Measurements from ENCODE around the gene NRBF2. TPM values are rescaled to one million over a fixed set of nuclear protein-coding genes. Genes with fewer than 3 reads are reported as not detected.

The NRBF2 gene
- total RNA-seq, 1 experiment from 2014 or later = 26.4 TPM

DNA sequence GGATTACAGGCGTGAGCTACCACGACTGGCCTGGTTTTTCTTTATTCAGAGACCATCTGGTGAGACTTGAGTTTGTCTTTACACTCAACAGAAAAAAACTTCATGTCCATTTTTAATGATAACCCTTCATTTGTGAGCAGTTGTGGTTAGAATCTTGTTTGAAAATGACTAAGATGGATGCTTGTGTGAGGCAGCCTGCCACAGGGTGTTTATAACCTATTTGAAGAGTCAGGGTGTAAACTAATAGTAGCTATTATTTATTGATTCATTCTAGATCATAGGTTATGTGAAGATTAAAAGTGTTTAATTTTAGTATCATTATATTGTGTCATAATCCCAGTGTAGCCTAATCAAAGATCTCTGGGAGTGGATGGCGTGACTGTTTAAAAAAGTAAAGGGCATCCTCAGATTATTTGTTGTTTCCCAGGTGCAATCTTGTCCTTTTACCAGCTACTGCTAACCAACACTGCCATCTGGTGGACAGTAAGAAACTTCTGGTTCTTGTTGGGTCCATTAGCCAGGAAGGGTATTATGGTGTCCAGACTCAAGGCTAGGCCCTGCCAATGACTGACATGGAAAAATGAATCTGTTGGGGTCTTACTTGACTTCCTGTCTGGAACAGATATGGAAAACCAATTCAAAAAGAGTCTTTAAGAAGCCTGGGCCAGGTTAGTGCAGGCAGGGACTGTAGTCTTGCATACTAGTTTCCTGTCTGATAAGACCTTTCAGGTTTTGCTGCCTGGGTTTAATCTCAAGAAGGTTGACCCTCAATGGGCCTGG, 24.9 kb downstream of the NRBF2 start:
- peak; percentile 75 for DNase-seq (ENCODE audit: low spot score)

DNA sequence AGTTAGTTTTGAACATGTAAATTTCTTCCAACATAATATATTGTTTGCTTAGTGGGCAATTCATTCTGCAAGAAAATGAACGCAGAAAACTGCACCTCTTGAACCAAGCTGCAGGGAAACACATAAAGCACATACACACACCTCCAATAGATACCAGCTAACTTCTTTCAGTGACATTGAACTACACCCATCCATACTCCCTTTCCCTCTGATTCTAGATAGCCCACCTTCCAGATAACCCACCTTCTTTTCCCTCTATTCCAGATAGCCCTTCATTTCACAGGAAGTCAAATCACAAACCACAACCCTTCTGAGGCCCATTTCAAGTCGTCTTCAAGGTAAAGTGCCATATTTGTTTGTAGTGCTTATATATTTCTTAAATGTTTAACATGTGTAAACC, 28.5 kb downstream of the NRBF2 start:
- no peak for DNase-seq (ENCODE audit: low spot score)

- DNase-seq (ENCODE audit: low spot score) = no peak
These were observed 31.1 kb downstream of the NRBF2 start for GRCh38 chr10:63164166-63164623.

DNA sequence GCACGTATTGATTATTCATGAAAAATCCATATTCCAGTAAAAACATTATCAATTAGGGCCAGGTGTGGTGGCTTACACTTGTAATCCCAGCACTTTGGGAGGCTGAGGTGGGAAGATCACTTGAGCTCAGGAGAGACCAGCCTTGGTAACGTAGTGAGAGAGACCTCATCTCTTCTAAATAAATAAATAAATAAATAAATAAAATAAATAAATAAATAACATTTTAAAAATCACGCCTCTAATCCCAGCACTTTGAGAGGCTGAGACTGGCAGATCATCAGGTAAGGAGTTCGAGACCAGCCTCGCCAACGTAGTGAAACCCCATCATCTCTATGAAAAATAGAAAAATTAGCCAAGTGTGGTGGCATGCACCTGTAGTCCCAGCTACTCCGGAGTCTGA, 32.1 kb downstream of the NRBF2 start:
- no peak for DNase-seq (ENCODE audit: low spot score)

DNA sequence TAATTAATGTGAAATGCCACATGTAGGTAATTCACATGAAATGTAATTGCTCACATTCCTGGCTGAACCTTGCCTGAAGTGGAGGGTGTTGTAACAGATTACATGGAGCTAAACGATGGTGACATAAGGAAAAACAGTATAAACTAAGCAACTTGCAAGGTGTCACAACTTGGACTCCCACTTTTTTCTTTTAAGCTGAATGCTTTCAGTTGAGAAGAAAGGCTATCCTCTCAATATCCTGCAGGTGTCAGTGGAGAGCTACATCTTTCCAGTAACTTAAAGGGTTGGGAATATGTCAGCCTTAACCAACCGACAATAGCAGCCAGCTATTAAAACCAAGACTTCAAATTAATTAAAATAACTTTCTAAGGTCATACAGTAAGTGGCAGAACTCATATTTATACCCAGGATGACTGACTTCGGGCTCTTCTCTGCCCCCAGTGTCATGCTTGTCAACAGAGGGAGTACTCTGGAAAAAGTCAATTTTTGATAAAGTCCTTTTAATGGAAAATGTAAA, 33.7 kb downstream of the NRBF2 start:
- peak; percentile 74 for DNase-seq (ENCODE audit: low spot score)

- no peak for DNase-seq (ENCODE audit: low spot score)
These were observed 35.8 kb downstream of the NRBF2 start for GRCh38 chr10:63168821-63169462.

DNA sequence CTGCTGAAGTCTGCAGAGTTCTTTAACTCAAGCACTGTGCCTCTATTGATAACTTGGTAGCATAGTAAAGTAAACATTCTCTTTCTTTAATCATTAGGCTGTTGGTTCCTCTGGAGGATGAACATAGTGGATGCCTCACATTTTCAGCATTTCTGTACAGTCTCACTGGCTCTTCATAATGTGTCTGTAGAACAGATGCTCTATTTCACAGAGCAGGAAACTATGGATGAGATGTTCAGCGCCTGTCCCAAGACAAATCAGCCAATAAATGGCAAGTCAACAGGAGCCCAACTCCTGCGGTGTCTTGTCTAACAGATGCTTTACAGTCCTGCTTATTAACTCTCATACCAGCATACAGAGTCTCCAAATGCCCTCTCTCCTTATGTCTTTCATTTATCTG, 36.5 kb downstream of the NRBF2 start:
- no peak for DNase-seq (ENCODE audit: low spot score)

DNA sequence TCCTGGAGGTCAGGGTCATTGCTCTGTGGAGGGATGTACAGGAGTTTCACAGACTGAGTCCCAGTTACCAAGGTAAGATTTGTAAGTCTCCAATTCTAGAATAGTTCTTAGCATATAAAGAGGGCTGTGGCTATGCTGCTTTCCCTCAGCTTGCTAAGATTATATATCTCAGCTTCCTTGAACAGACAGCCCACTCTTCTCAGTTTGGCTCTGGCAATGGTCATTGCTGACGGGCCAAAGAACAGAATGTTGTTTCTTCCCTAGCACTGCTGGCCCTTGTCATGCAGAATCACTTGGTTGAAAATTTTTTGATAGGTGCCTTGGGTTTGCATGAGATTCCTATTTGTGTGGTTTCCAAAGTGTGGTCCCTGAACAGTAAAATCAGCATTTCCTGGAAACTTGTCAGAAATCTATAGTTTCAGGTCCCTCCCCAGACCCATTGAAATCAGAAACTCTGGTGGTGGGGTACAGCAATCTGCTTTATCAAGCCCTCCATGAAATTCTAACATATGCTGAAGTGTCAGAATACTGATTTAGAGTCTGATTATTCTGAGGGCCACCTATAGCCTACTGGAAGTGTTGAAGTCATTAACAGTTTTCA, 38.2 kb downstream of the NRBF2 start:
- DNase-seq (ENCODE audit: low spot score) = no peak

- no peak for DNase-seq (ENCODE audit: low spot score)
These were observed 38.8 kb downstream of the NRBF2 start for GRCh38 chr10:63171926-63172325.

DNA sequence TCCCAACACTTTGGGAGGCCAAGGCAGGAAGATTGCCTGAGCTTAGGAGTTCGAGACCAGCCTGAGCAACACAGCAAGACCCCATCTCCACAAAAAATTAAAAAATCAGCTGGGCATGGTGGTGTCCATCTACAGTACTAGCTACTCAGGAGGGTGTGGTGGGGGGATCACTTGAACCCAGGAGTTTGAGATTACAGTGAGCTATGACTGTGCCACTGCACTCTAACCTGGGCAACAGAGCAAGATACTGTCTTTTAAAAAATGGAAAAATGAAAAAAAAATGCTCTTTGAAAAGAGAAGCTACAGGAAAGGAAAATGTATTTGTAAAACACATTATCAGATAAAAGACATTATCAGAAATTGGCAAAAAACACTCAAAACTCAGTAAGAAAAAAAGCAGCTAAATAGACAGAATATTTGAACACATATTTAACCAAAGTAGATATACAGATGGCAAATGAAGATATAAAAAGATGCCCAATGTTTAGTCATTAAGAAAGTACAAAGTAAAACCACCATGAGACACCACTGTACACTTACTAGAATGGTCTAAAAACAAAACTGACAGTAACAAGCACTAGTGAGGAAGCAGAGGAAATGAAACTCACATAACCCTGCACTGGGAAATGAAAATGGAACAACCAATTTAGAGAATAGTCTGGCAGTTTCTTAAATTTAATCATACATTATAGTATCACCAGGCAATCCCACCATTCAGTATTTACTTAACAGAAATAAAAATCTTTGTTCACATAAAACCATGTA, 40.5 kb downstream of the NRBF2 start:
- DNase-seq (ENCODE audit: low spot score) = no peak

DNA sequence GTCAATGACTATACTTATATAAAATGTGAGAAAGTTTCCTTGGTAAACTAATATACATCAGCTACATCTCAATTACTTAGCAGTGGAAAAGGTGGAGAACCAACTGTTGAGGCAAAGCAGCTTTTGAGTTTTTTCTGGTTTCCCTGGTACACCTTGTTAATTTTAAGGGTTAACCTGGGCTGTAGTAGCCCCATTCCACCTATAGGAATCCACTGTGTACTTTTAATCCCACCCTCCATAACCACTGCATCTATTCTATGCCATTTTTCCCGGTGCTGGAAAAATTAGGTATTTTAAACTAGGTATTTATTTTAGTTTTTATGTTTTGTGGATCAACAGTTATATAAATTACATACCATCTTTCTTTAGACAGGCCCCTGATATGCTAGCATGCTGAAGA, 42.4 kb downstream of the NRBF2 start:
- no peak for DNase-seq (ENCODE audit: low spot score)

DNA sequence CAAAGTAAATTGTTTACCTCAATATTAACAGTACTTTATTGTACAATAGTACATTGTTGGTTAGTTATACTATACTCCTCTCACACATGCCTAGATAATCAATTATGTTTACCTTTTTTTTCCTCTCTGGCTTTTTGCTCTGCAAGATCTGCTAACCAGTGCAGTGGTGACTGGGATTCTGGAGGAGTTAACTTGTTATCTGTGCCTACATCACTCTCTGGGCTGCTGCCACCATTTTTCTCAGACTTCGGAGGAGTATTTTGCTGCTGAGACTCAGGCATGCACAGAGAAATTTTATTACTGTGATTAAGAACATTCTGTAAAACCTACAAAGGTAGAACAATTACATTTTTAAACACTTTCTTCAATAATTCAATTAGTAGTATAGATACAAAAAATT, 59.7 kb downstream of the NRBF2 start:
- DNase-seq (ENCODE audit: low spot score) = no peak

DNA sequence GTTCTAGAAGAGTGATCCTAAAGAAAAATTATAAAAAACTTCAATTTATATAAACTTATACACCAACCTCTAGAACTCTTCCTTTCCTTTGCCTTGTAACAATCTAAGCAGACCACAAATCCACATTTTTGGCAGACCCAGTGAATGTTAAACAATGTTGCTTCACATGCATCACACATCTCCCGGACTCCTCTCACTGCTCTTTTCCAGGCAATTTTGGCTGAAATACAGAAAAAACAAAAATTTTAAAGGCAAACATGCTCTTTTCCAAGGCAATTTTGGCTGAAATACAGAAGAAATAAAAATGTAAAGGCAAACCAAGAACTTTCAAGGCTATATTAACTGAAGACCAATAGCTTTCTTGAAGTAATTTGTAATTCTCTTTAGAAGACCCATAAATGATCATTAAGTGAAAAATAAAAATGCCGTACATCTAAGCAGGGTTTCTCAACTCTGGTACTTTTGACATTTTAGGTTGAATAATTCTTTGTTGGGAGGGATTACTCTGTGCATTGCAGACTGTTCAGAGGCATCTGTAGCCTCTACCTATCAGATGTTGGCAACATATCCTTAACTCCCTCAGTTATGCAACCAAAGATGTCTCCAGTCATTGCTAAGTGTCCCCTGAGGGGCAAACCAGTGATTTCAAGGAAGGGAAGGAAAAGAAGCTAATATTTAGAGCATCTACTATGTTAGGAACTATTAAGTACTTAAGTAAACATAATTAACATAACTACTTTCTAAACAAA, 64.4 kb downstream of the NRBF2 start:
- DNase-seq (ENCODE audit: low spot score) = no peak

DNA sequence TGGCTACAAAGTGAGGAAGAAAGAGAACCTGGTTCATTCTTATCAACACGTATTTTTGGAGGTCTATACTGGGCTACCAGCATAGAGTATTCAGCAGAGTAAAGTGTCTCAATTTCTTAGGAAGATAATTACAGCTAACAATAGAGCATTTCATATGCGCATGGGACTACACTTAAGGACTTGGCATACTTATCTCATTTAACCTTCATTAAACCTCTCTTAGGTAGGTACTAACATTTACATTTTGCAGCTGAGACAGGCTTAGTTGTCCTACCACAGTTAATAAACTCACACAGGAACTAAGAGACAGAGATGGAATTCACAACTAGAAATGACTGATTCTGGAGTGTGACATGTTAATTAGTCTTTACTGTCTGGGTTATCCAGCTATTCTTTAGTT, 66.6 kb downstream of the NRBF2 start:
- no peak for DNase-seq (ENCODE audit: low spot score)

DNA sequence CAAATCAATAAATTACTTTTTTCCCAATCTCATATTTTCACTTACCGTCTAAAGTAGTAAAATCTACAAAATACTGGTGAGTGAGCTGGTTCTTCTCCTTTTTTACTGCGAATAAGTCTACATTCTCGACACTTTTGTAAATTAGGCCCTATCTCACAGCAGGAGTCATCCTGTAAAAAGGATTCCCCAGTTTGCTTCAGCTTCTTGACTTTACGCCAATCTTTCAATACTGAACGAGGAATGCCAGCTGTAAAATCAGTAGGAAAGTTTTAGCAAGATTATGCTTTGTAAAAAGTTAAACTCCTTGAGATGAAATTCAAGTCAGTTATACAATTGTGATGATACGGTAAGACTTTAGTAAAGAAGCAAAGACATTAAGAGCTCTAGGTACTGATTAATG, 67.3 kb downstream of the NRBF2 start:
- no peak for DNase-seq (ENCODE audit: low spot score)

DNA sequence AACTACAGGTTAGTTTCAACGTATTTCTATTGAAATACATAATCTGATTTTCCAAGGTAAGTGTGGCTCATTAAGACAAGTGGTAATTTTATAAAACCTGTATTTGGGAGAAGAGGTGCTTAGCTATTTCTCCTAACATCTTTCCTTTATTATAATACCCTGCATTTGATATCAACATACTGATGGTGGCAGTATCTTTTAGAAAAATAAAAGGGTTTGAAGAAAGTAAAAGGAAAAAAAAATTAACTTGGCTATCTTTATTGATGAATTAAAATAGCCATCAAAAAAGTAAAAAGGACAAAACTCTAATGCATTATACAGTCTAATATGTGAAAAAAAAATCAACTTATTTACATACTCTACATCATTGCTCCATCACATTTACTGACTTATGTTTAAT, 68.0 kb downstream of the NRBF2 start:
- DNase-seq (ENCODE audit: low spot score) = no peak

Measured in A172 (cell line).